Epithelial cell of umbilical artery (primary cell): ENCODE results near the gene TRIM61. TPM values are rescaled to one million over a fixed set of nuclear protein-coding genes. Genes with fewer than 3 reads are reported as not detected.

Experiments used
- total RNA-seq: library from RNA; depleted of rRNA; stranded (reverse); fragments of >200 nt; gene quantifications from 2 replicates; pipeline ENCODE4 v1.2.3, GENCODE V29; 2014

Gene TRIM61
- under 0.01 TPM in 1 of 2 replicates, not detected in the other for total RNA-seq

DNA sequence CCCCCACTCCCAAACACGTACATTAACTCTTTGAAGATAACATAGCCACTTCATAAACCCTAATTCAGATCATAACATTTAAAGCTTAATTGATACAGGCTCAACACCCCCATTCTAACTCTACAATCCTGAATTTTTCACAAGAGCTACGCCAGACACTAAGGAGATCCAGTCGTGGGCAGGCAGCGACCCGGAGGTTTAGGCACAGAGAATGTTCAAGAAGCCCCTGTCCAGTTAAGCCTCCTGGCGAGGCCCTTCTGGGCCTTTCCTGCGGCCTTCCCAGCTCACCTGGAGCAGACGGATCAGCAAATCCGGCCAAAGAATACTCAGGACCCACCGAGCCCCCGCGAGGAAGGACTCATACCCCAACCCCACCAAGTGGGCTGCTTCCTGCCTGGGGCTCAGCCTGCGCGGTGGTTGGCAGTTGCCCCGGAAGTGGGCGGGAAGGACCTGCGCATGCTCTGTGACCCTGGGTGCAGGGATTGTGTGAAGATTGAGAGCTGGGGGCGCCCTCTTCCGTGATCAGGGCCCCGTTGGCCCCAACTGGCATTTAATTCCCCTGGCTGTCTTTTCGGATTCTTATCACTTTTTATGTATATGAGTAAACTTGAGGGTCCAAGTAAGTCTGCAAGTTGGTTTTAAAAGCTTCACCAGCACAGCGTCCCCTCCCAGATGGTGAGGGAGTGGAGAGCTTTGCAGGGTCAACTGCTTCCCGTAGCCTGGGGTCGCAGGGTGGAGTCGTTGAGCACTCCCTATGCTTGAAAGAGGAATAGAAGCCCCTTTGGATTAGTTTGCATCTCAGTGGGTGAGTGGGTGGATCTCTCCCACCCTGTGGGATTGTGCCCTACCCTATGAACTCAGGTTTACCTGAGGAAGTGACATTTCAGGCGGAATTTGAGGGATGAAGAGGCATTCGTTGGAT, at the start of gene TRIM61:
Gene TRIM61 (minus strand): TSS at position 415 of the 922 bp plus-strand sequence. CDS start 7,655 bp downstream, outside the sequence.

Other genes starting within 250 kb of the TRIM61 start
- gene SMIM31, start 223.5 kb downstream of the TRIM61 start, total RNA-seq, result not detected in 2 replicates
- gene APELA, start 100.5 kb downstream of the TRIM61 start, total RNA-seq, result not detected in 2 replicates
- not detected in 2 replicates for gene TRIM60, start 54.3 kb upstream of the TRIM61 start, total RNA-seq
- not detected in 2 replicates for gene TRIM75, start 76.2 kb upstream of the TRIM61 start, total RNA-seq
- gene TMEM192, start 135.2 kb upstream of the TRIM61 start, total RNA-seq, result 4.9 and 13.8 TPM in 2 replicates
- 32.2 and 41.5 TPM in 2 replicates for gene KLHL2, start 229.9 kb upstream of the TRIM61 start, total RNA-seq